Measurements from ENCODE around the gene ITGB6. TPM values are rescaled to one million over a fixed set of nuclear protein-coding genes. Genes with fewer than 3 reads are reported as not detected.
A peak's percentile ranks its signal among the peaks of the same experiment; 100 is the strongest.

The ITGB6 gene
- total and polyA plus RNA-seq, 2 donors (not counting 3 experiments of a cell fraction or from before 2014, with no cell fraction given) = 0.03 TPM; not detected in 1

DNA sequence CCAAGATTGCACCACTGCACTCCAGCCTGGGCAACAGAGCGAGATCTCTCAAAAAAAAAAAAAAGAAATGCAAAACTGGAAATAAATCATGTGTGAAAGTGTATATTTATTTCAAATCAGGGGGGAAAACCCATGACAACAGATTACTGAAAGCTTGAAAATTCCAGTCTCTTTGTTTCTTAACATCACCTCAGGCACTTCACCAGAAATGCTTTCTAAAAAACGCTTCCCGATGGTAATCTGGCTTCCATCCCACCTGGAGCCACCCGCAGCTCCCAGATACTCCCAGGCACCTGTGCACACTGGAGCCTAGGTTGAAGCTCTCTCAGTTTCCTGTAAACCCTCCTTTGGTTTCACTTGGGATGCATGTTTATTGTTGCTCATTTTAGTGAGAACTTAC lies 7.2 kb upstream of the ITGB6 start:
- Histone ChIP-seq H3K4me3 (replicated peaks in 1 of 3; ENCODE audit: insufficient read depth in 1 of 3, low read depth in 1 of 3, low read length in 3 of 3) (no peak overlapping the region), H3K4me1 (ENCODE audit: control insufficient read depth, extremely low read depth, insufficient read depth, low read length) (peaks cover 58% of the 10 kb centered on the region), H3K79me2 (ENCODE audit: control insufficient read depth, insufficient read depth, low read length) (no peaks in the 10 kb centered on the region), H3K27me3 (ENCODE audit: control insufficient read depth in 2 of 2, insufficient read depth in 2 of 2, low read length in 2 of 2) (no peaks in the 10 kb centered on the region), H3K4me2 (ENCODE audit: insufficient read depth, low read length) (peak overlapping the region; percentile 22), H3K9me3 (replicated peaks; ENCODE audit: control insufficient read depth, insufficient read depth, low read length) (no peaks in the 10 kb centered on the region), H4K20me1 (replicated peaks; ENCODE audit: control insufficient read depth, extremely low read depth, insufficient read depth, low read length) (no peaks in the 10 kb centered on the region), H3K9ac (replicated peaks; ENCODE audit: extremely low read depth, insufficient read depth, low read length) (peak overlapping the region; percentile 68), H2AFZ (ENCODE audit: low read depth, low read length) (no peak overlapping the region), H3K9me1 (replicated peaks; ENCODE audit: control insufficient read depth, extremely low read depth, insufficient read depth, low read length) (no peaks in the 10 kb centered on the region), H3K27ac (ENCODE audit: insufficient read depth, low read depth, low read length) (peak overlapping the region; percentile 91), H3K36me3 (ENCODE audit: control insufficient read depth in 2 of 2, extremely low read depth in 1 of 2, insufficient read depth in 2 of 2, low read length in 2 of 2) (no peaks in the 10 kb centered on the region)
- intact Hi-C loops (cut with micrococcal nuclease) (loop anchor here (5.0 kb wide), 3 partner anchors 165 to 870 kb away; no protein-coding TSS in a partner anchor), dilution Hi-C loops (cut with MboI; ENCODE audit: extremely low pct_ligation_motif_present, low sequenced_read_pairs) (no loop called here)
- DNase-seq (ENCODE audit: low read depth, low spot score) = no peak
- FAIRE-seq = no peak
- CTCF ChIA-PET = interaction anchor here (1.0 to 7.8 kb wide), 8 partner anchors 12 to 98 kb away, joined by 3 to 84 read pairs (median 8); no protein-coding TSS in a partner anchor
- TF ChIP-seq EZH2 (IDR thresholded peaks at IDR 0.05; ENCODE audit: borderline replicate concordance, low read depth, low read length, severe bottlenecking) (no peak), GATA2 (IDR thresholded peaks at IDR 0.05; ENCODE audit: insufficient read depth, insufficient read length, low read depth, low read length) (no peak), POLR2A (IDR thresholded peaks at IDR 0.05; ENCODE audit: low read depth, low read length) (no peak), JUN (IDR thresholded peaks at IDR 0.05; ENCODE audit: borderline replicate concordance, insufficient read depth, insufficient read length, low read depth) (no peak)
- TF ChIP-seq, protein P1, sequence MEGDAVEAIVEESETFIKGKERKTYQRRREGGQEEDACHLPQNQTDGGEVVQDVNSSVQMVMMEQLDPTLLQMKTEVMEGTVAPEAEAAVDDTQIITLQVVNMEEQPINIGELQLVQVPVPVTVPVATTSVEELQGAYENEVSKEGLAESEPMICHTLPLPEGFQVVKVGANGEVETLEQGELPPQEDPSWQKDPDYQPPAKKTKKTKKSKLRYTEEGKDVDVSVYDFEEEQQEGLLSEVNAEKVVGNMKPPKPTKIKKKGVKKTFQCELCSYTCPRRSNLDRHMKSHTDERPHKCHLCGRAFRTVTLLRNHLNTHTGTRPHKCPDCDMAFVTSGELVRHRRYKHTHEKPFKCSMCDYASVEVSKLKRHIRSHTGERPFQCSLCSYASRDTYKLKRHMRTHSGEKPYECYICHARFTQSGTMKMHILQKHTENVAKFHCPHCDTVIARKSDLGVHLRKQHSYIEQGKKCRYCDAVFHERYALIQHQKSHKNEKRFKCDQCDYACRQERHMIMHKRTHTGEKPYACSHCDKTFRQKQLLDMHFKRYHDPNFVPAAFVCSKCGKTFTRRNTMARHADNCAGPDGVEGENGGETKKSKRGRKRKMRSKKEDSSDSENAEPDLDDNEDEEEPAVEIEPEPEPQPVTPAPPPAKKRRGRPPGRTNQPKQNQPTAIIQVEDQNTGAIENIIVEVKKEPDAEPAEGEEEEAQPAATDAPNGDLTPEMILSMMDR (IDR thresholded peaks at IDR 0.05; ENCODE audit: extremely low read depth in 1 of 2, insufficient read depth in 1 of 2, low read depth in 1 of 2, low read length in 2 of 2) = no peak
- no TSS peak for BruUV-seq (replicated peaks)
- POLR2A ChIA-PET = no interaction called here

DNA sequence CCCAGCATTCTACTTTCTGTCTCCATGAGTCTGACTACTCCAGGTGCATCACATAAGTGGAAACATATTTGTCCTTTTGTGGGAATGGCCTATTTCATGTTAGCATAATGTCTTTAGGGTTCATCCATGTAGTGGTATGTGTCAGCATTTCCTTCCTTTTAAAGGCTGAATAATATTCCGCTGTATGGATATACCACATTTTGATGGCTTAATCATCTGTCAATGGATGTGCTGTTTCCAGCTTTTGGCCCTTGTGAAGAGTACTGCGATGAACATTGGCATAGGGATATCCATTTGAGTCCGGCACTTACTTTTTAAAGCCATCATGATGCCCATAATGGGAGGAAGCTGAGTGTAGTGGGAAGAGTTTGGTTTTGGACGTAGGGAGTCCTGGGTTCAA lies 6.4 kb upstream of the ITGB6 start:
- POLR2A ChIA-PET = interaction anchor here (0.8 kb wide), 1 partner anchor 17 kb away, joined by 3 read pairs; no protein-coding TSS in a partner anchor
- Histone ChIP-seq H3K9me1 (replicated peaks; ENCODE audit: control insufficient read depth, extremely low read depth, insufficient read depth, low read length) (no peaks in the 10 kb centered on the region), H3K79me2 (ENCODE audit: control insufficient read depth, insufficient read depth, low read length) (no peaks in the 10 kb centered on the region), H3K9me3 (replicated peaks; ENCODE audit: control insufficient read depth, insufficient read depth, low read length) (no peaks in the 10 kb centered on the region), H4K20me1 (replicated peaks; ENCODE audit: control insufficient read depth, extremely low read depth, insufficient read depth, low read length) (no peaks in the 10 kb centered on the region), H3K9ac (replicated peaks; ENCODE audit: extremely low read depth, insufficient read depth, low read length) (no peak overlapping the region), H3K27me3 (ENCODE audit: control insufficient read depth in 2 of 2, insufficient read depth in 2 of 2, low read length in 2 of 2) (no peaks in the 10 kb centered on the region), H2AFZ (ENCODE audit: low read depth, low read length) (no peak overlapping the region), H3K27ac (ENCODE audit: insufficient read depth, low read depth, low read length) (peak overlapping the region; percentile 91), H3K4me2 (ENCODE audit: insufficient read depth, low read length) (peak overlapping the region; percentile 5), H3K4me3 (replicated peaks in 1 of 3; ENCODE audit: insufficient read depth in 1 of 3, low read depth in 1 of 3, low read length in 3 of 3) (no peak overlapping the region), H3K4me1 (ENCODE audit: control insufficient read depth, extremely low read depth, insufficient read depth, low read length) (peaks cover 55% of the 10 kb centered on the region), H3K36me3 (ENCODE audit: control insufficient read depth in 2 of 2, extremely low read depth in 1 of 2, insufficient read depth in 2 of 2, low read length in 2 of 2) (no peaks in the 10 kb centered on the region)
- FAIRE-seq (no peak), DNase-seq (ENCODE audit: low read depth, low spot score) (no peak)
- TF ChIP-seq MYC (IDR thresholded peaks at IDR 0.05; ENCODE audit: low read depth, low read length) = no peak
- no peak for TF ChIP-seq POLR2A (IDR thresholded peaks at IDR 0.05; ENCODE audit: low read depth, low read length)
- TF ChIP-seq, protein P2, sequence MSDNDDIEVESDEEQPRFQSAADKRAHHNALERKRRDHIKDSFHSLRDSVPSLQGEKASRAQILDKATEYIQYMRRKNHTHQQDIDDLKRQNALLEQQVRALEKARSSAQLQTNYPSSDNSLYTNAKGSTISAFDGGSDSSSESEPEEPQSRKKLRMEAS (IDR thresholded peaks at IDR 0.05; ENCODE audit: insufficient read depth, insufficient read length) = no peak
- no peak for TF ChIP-seq FOS (IDR thresholded peaks at IDR 0.05; ENCODE audit: borderline replicate concordance, insufficient read depth, low read length)
- intact Hi-C loops (cut with micrococcal nuclease) (loop anchor here (5.0 kb wide), 3 partner anchors 166 to 871 kb away; no protein-coding TSS in a partner anchor), dilution Hi-C loops (cut with MboI; ENCODE audit: extremely low pct_ligation_motif_present, low sequenced_read_pairs) (no loop called here)
- CTCF ChIA-PET = interaction anchor here (1.4 to 7.8 kb wide), 6 partner anchors 20 to 118 kb away, joined by 5 to 84 read pairs (median 8); no protein-coding TSS in a partner anchor
- no TSS peak for BruUV-seq (replicated peaks)
